Sigmoid colon (tissue), 7 donors: Measurements from ENCODE around the gene ZAP70. TPM values are rescaled to one million over a fixed set of nuclear protein-coding genes. Genes with fewer than 3 reads are reported as not detected.

ENCODE experiments used
- DNase-seq: peaks from one replicate; pipeline ENCODE4 v3.0.0-alpha.2; 2019
- H3K27ac ChIP-seq, 4 donors: fragments of 200-600 bp; sonication (generic); one replicate each; pipeline ENCODE4 v1.5.1; 2016 to 2019; ENCODE audit warnings: mild to moderate bottlenecking in 1 of 4
- H3K27me3 ChIP-seq, 3 donors: fragments of 200-600 bp; sonication (generic); one replicate each; pipeline ENCODE4 v1.5.1; 2019; ENCODE audit warnings: mild to moderate bottlenecking in 1 of 3
- H3K36me3 ChIP-seq, 4 donors: fragments of 200-600 bp; sonication (generic); one replicate each; pipeline ENCODE4 v1.5.1; 2016 to 2019
- H3K4me1 ChIP-seq, 4 donors: fragments of 200-600 bp; sonication (generic); one replicate each; pipeline ENCODE4 v1.5.1; 2017 to 2019
- H3K4me3 ChIP-seq, 4 donors: fragments of 200-600 bp; sonication (generic); one replicate each; pipeline ENCODE4 v1.5.1; 2017 to 2019; ENCODE audit warnings: mild to moderate bottlenecking in 2 of 4, moderate library complexity in 1 of 4
- H3K9me3 ChIP-seq, 4 donors: fragments of 200-600 bp in 3 of 4; sonication (generic) in 3 of 4; one replicate each; pipeline versions ENCODE4 v1.5.1 to v1.6.1; 2013 to 2019
- CTCF ChIP-seq, 4 experiments: fragments of 450-650 bp in 3 of 4; fragments of 200-600 bp in 1 of 4; IDR thresholded peaks; one replicate each; pipeline ENCODE4 v1.5.1; 2016 to 2019; ENCODE audit warnings: antibody characterized with exemption in 4 of 4, mild to moderate bottlenecking in 3 of 4, moderate library complexity in 2 of 4
- EP300 ChIP-seq, 4 donors: sonication (generic); formaldehyde crosslinking; IDR thresholded peaks; one replicate each; pipeline ENCODE4 v1.6.1; 2017; ENCODE audit warnings: antibody characterized with exemption in 4 of 4
- POLR2A ChIP-seq, 2 donors: fragments of 450-650 bp; IDR thresholded peaks; one replicate each; pipeline ENCODE4 v1.6.1; 2016; ENCODE audit warnings: antibody characterized with exemption in 2 of 2, mild to moderate bottlenecking in 2 of 2, moderate library complexity in 2 of 2
- POLR2AphosphoS5 ChIP-seq, 4 donors: sonication (generic); formaldehyde crosslinking; IDR thresholded peaks; one replicate each; pipeline ENCODE4 v1.6.1; 2017; ENCODE audit warnings: antibody characterized with exemption in 4 of 4
- WGBS, 2 donors: extraction: QIAGEN DNeasy Blood & Tissue Kit; methylation state at CpG; one replicate each; pipeline ENCODE4 v1.1.7; 2013; 5-methylcytosine and 5-hydroxymethylcytosine counted together
- intact Hi-C: fragments of 100-400 bp; cut with DNase I; formaldehyde crosslinking; loops from one replicate; pipeline ENCODE4 v1.15.1; 2023
- polyA plus RNA-seq, 3 donors: library from polyadenylated mRNA; stranded (reverse); fragments of 200-250 nt; gene quantifications; one replicate each; pipeline ENCODE4 v1.2.3, GENCODE V29; 2013
- total RNA-seq, 4 donors: library from RNA; depleted of rRNA; stranded (reverse); fragments of >200 nt; gene quantifications; one replicate each; pipeline ENCODE4 v1.1.0, GENCODE V29; 2016
- donor health status: healthy with polysubstance abuse.
- donor health status: Bipolar disorder and iron deficiency.
- donor health status: healthy.

The ZAP70 gene
- total and polyA plus RNA-seq, 7 donors, result 1.3 to 28.0 (median 2.5) TPM; not detected in 2

- Histone ChIP-seq H3K4me3 (no peak overlapping the region), H3K27ac (peak overlapping the region in 3 of 4 donors; percentile 9 to 30 (median 12)), H3K27me3 (no peaks in the 10 kb centered on the region), H3K4me1 (peaks cover 0 to 34% (median 15%) of the 10 kb centered on the region in 4 donors), H3K36me3 (no peaks in the 10 kb centered on the region), H3K9me3 (no peaks in the 10 kb centered on the region)
- 38 to 43% methylated on average over 10 of the region's 10 CpGs for WGBS, 2 donors
- TF ChIP-seq EP300 (IDR thresholded peaks at IDR 0.05), result no peak
- peak in 3 of 4 donors; percentile 65 to 79 (median 78) for TF ChIP-seq POLR2AphosphoS5 (IDR thresholded peaks at IDR 0.05)
- DNase-seq, result no peak
- intact Hi-C loops, result no loop called here
Measured at GRCh38 chr2:97745474-97746174, 32.2 kb downstream of the ZAP70 start.

DNA sequence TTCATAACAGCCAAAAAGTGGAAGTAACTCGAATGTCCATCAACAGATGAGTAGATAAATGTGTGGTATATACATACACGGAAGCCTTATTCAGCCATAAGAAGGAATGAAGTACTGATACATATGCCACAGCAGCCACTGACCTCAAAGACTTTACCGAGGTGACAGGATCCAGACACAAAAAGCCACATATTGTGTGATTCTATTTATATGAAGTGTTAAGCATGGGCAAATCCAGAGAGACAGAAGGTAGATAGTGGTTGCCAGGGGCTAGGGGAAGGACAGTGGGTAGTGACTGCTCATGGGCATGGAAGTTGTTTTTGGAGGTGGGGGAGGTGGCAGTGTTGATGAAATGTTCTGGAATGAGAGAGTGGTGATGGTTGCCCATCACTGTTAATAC is 33.9 kb downstream of the ZAP70 start:
- H3K4me1 ChIP-seq, result peaks cover 0 to 40% (median 15%) of the 10 kb centered on the region in 4 donors
- intact Hi-C loops, result no loop called here
- TF ChIP-seq POLR2A (IDR thresholded peaks at IDR 0.05) (no peak), CTCF (IDR thresholded peaks at IDR 0.05) (no peak), POLR2AphosphoS5 (IDR thresholded peaks at IDR 0.05) (no peak), EP300 (IDR thresholded peaks at IDR 0.05) (no peak)
- DNase-seq, result no peak
- no peaks in the 10 kb centered on the region for H3K27me3 ChIP-seq
- WGBS, 2 donors, result 64 to 79% methylated on average over 3 of the region's 3 CpGs
- H3K4me3 ChIP-seq, result no peak overlapping the region
- no peaks in the 10 kb centered on the region for H3K36me3 ChIP-seq
- no peaks in the 10 kb centered on the region for H3K9me3 ChIP-seq
- H3K27ac ChIP-seq, result peak overlapping the region in 1 of 4 donors; percentile 33

- intact Hi-C loops, result no loop called here
Measured at GRCh38 chr2:97747716-97748115, 34.3 kb downstream of the ZAP70 start.

GRCh38 chr2:97749581-97749980 is 36.2 kb downstream of the ZAP70 start:
- H3K4me1 ChIP-seq, result peaks cover 0 to 48% (median 15%) of the 10 kb centered on the region in 4 donors
- H3K27me3 ChIP-seq, result no peaks in the 10 kb centered on the region
- no peak overlapping the region for H3K4me3 ChIP-seq
- no peak for DNase-seq
- WGBS, 2 donors, result 80 to 87% methylated on average over 5 of the region's 5 CpGs
- no peaks in the 10 kb centered on the region for H3K9me3 ChIP-seq
- TF ChIP-seq CTCF (IDR thresholded peaks at IDR 0.05) (no peak), EP300 (IDR thresholded peaks at IDR 0.05) (no peak), POLR2A (IDR thresholded peaks at IDR 0.05) (no peak), POLR2AphosphoS5 (IDR thresholded peaks at IDR 0.05) (no peak)
- intact Hi-C loops, result no loop called here
- no peak overlapping the region for H3K27ac ChIP-seq
- H3K36me3 ChIP-seq, result peaks cover 0 to 3% (median 0%) of the 10 kb centered on the region in 4 donors

More at GRCh38 chr2:97747716-97748115, 34.3 kb downstream of the ZAP70 start:
- 79 to 87% methylated on average over 4 of the region's 4 CpGs for WGBS, 2 donors
- TF ChIP-seq EP300 (IDR thresholded peaks at IDR 0.05) (no peak), CTCF (IDR thresholded peaks at IDR 0.05) (no peak), POLR2AphosphoS5 (IDR thresholded peaks at IDR 0.05) (peak in 2 of 4 donors; percentile 15 to 28), POLR2A (IDR thresholded peaks at IDR 0.05) (no peak)
- H3K36me3 ChIP-seq, result no peaks in the 10 kb centered on the region
- no peaks in the 10 kb centered on the region for H3K9me3 ChIP-seq
- H3K4me1 ChIP-seq, result peaks cover 0 to 44% (median 15%) of the 10 kb centered on the region in 4 donors
- H3K27me3 ChIP-seq, result no peaks in the 10 kb centered on the region
- H3K4me3 ChIP-seq, result no peak overlapping the region
- DNase-seq, result no peak
- H3K27ac ChIP-seq, result peak overlapping the region in 1 of 4 donors; percentile 33

DNA sequence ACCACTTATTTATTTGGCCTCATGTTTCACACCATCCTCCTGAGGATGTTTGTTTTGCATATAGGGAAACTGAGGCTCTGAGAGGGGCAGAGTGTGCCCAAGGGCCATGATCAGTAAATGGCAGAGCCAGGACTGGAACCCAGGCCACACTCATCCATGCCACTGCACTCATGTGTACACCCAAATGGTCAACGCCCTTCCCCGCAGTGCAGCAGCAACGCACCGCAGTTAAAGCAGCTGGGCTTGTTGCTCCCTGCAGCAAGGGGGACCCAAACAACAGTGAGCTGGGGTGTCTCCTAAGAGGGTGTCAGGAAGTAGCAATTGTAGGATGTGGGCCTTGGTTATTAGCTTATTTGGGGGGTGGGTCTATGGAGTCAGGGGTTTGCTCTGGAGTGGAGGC is 36.6 kb downstream of the ZAP70 start:
- DNase-seq, result no peak
- intact Hi-C loops, result no loop called here

More for the DNA sequence above, 36.6 kb downstream of the ZAP70 start:
- TF ChIP-seq POLR2AphosphoS5 (IDR thresholded peaks at IDR 0.05), result no peak
- no peak for TF ChIP-seq POLR2A (IDR thresholded peaks at IDR 0.05)
- no peak for TF ChIP-seq CTCF (IDR thresholded peaks at IDR 0.05)
- TF ChIP-seq EP300 (IDR thresholded peaks at IDR 0.05), result no peak
- Histone ChIP-seq H3K4me1 (peaks cover 0 to 48% (median 15%) of the 10 kb centered on the region in 4 donors), H3K27me3 (no peaks in the 10 kb centered on the region), H3K27ac (no peak overlapping the region), H3K4me3 (no peak overlapping the region), H3K36me3 (peaks cover 0 to 7% (median 0%) of the 10 kb centered on the region in 4 donors), H3K9me3 (no peaks in the 10 kb centered on the region)
- WGBS, 2 donors, result 97 to 98% methylated on average over 4 of the region's 4 CpGs
